Measurements from ENCODE around the gene MAP3K5. TPM values are rescaled to one million over a fixed set of nuclear protein-coding genes. Genes with fewer than 3 reads are reported as not detected.

The MAP3K5 gene, protein sequence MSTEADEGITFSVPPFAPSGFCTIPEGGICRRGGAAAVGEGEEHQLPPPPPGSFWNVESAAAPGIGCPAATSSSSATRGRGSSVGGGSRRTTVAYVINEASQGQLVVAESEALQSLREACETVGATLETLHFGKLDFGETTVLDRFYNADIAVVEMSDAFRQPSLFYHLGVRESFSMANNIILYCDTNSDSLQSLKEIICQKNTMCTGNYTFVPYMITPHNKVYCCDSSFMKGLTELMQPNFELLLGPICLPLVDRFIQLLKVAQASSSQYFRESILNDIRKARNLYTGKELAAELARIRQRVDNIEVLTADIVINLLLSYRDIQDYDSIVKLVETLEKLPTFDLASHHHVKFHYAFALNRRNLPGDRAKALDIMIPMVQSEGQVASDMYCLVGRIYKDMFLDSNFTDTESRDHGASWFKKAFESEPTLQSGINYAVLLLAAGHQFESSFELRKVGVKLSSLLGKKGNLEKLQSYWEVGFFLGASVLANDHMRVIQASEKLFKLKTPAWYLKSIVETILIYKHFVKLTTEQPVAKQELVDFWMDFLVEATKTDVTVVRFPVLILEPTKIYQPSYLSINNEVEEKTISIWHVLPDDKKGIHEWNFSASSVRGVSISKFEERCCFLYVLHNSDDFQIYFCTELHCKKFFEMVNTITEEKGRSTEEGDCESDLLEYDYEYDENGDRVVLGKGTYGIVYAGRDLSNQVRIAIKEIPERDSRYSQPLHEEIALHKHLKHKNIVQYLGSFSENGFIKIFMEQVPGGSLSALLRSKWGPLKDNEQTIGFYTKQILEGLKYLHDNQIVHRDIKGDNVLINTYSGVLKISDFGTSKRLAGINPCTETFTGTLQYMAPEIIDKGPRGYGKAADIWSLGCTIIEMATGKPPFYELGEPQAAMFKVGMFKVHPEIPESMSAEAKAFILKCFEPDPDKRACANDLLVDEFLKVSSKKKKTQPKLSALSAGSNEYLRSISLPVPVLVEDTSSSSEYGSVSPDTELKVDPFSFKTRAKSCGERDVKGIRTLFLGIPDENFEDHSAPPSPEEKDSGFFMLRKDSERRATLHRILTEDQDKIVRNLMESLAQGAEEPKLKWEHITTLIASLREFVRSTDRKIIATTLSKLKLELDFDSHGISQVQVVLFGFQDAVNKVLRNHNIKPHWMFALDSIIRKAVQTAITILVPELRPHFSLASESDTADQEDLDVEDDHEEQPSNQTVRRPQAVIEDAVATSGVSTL (N-terminal part only)
- 100 to 1,000 TPM in 3 of 7 donors, 10 to 100 TPM in 4; 37.0 to 217 (median 92.0) TPM for total RNA-seq
- 10 to 100 TPM; 60.6 to 61.7 TPM for polyA plus RNA-seq
- long read RNA-seq, donor 1, partial matches to known transcripts, result 45 of 71 reads
- long read RNA-seq, donor 1, other reads (novel, unspliced or antisense), result 26 of 71 reads
- long read RNA-seq, donor 2, partial matches to known transcripts, result 7 of 7 reads
- long read RNA-seq, donor 2, other reads (novel, unspliced or antisense), result 0 of 7 reads
- long read RNA-seq, donor 3, full-length matches to known transcripts, result 67 of 118 reads
- long read RNA-seq, donor 3, partial matches to known transcripts, result 22 of 118 reads
- long read RNA-seq, donor 3, other reads (novel, unspliced or antisense), result 29 of 118 reads

DNA sequence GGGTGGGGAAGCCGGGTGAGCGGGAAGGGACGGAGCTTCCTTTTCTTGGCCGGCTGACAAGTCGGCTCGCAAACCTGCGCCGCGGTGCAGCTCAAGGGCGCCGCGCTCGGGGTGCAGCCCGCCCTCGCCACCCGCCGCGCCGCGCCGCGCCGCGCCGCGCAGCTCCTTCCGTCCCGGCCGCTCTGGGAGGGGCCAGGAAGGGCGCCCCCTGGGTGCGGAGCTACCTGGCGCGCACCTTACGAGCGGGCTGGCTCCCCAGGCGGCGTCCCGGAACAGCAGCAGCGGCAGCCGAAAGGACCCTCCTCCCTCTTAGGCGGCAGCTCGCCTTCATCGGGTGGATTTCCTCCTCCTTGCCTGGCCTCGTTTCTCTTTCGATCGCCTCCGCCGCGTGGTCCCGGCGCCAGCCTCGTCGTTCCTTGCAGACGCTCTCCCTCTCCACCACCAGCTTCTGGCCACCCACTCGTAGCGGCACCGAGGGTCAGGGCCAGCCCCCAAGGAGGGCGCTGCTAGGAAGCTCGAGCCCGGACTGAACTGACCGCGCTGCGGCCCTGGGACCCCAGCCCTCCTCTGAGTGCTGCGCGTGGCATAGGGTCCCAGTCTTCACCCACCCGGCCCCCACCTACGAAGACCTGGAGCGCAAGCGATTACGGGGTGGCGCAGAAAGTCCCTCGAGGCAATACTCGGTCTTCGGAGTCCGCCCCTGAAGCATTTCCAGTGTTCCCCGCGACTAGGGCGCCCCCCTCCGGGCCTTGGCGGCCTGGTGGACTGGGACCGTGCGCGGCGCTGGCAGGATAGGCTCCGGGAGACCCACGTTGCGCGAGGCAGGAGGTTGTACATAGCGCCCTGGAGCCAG lies at the start of gene MAP3K5:
MAP3K5 (minus strand) TSS at position 68 of the 853 bp plus-strand sequence. CDS start 320 bp downstream, outside the sequence.
- DNase-seq, result peak; percentile 93 to 96 (median 95)
- WGBS, 3 donors, result 0 to 1% (median 0%) methylated on average over 52 to 89 of the region's 89 CpGs
- Histone ChIP-seq H3K36me3 (no peaks in the 10 kb centered on the region), H3K4me3 (peak within 1 kb of the TSS; percentile 63), H3K27me3 (no peaks in the 10 kb centered on the region), H3K27ac (peak within 1 kb of the TSS; percentile 85 to 98), H3K4me1 (ENCODE audit: insufficient read depth) (peaks cover under 1% of the 10 kb centered on the region), H3K9me3 (no peaks in the 10 kb centered on the region)
- intact Hi-C loops (cut with DNase I), result loop anchor here (1.0 to 10.0 kb wide), 6 partner anchors 105 to 210 kb away; no protein-coding TSS in a partner anchor
- TF ChIP-seq POLR2A (IDR thresholded peaks at IDR 0.05), result peak; percentile 46
- TF ChIP-seq EP300 (IDR thresholded peaks at IDR 0.05), result no peak
- TF ChIP-seq, protein P1, sequence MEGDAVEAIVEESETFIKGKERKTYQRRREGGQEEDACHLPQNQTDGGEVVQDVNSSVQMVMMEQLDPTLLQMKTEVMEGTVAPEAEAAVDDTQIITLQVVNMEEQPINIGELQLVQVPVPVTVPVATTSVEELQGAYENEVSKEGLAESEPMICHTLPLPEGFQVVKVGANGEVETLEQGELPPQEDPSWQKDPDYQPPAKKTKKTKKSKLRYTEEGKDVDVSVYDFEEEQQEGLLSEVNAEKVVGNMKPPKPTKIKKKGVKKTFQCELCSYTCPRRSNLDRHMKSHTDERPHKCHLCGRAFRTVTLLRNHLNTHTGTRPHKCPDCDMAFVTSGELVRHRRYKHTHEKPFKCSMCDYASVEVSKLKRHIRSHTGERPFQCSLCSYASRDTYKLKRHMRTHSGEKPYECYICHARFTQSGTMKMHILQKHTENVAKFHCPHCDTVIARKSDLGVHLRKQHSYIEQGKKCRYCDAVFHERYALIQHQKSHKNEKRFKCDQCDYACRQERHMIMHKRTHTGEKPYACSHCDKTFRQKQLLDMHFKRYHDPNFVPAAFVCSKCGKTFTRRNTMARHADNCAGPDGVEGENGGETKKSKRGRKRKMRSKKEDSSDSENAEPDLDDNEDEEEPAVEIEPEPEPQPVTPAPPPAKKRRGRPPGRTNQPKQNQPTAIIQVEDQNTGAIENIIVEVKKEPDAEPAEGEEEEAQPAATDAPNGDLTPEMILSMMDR (IDR thresholded peaks at IDR 0.05), result peak; percentile 46 to 92 (median 71)

DNA sequence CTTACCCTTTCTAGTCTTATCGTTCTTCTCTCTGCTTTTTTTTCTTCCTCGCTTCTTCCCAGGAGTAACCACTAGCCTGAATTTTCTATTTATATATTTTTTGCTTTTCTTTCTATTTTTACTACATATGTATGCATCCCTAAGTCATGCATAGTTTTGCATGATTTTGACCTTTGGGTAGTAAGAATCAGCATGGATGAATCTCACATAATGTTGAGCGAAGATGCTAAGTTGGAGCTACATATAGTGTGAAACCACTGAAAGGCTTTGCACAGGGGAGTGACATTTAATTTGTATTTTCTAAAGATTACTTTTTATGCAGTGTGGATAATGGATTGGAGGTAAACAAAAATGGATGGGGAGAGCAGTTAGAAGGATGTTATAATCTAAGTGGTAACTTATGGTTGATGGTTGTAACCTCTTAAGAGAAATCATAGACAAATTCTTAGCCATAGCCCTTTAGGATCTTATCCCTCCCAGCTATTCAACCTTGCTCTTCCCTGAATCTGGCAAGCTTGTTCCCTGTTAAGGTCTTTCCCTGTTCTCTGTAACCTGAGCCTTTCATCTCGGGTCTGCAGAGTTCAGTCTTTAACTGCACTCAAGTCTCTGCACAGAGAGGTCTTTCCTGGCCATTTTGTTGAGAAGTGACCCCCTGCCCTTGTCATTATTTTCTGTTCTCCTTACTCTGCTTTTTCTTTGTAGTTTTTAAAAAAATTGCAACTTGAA lies 48.2 kb upstream of the MAP3K5 start:
- no peak overlapping the region for H3K4me3 ChIP-seq
- intact Hi-C loops (cut with DNase I), result no loop called here
- no peaks in the 10 kb centered on the region for H3K9me3 ChIP-seq
- no peaks in the 10 kb centered on the region for H3K36me3 ChIP-seq
- no peak overlapping the region for H3K27ac ChIP-seq
- no peaks in the 10 kb centered on the region for H3K27me3 ChIP-seq
- no peak for DNase-seq
- no peak for TF ChIP-seq POLR2A (IDR thresholded peaks at IDR 0.05)
- no peak for TF ChIP-seq EP300 (IDR thresholded peaks at IDR 0.05)
- TF ChIP-seq, protein P1 (IDR thresholded peaks at IDR 0.05), result no peak
- peaks cover 3% of the 10 kb centered on the region for H3K4me1 ChIP-seq (ENCODE audit: insufficient read depth)
- 77 to 80% (median 78%) methylated on average over 4 of the region's 4 CpGs for WGBS, 3 donors

DNA sequence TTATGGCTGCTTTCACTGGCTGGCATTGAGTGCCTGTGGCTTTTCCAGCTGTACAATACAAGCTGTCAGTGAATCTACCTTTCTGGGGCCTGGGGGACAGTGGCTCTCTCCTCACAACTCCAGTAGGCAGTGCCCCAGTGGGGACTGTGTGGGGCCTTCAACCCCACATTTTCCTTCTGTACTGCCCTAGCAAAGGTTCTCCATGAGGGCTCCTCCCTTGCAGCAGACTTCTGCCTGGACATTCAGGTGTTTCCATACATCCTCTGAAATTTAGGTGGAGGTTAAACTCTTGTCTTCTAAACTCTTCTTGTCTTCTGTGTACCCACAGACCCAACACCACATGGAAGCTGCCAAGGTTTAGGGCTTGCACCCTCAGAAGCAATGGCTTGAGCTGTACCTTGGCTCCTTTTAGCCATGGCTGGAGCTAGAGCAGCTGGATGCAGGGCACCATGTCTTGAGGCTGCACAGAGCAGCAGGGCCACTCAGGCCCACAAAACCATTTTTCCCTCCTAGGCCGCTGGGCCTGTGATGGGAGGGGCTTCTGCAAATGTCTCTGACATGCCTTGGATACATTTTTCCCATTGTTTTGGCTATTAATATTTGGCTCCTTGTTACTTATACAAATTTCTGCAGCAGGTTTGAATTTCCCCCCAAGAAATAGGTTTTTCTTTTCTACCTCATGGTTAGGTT lies 39.7 kb upstream of the MAP3K5 start:
- DNase-seq, result no peak
- TF ChIP-seq POLR2A (IDR thresholded peaks at IDR 0.05) (no peak), EP300 (IDR thresholded peaks at IDR 0.05) (no peak)
- TF ChIP-seq, protein P1 (IDR thresholded peaks at IDR 0.05), result no peak
- Histone ChIP-seq H3K27ac (no peak overlapping the region), H3K4me1 (ENCODE audit: insufficient read depth) (no peaks in the 10 kb centered on the region), H3K27me3 (no peaks in the 10 kb centered on the region), H3K4me3 (no peak overlapping the region), H3K36me3 (no peaks in the 10 kb centered on the region), H3K9me3 (no peaks in the 10 kb centered on the region)
- intact Hi-C loops (cut with DNase I), result no loop called here
- 98 to 100% (median 100%) methylated on average over 1 of the region's 1 CpG for WGBS, 3 donors
